Heart right ventricle (tissue), 16 donors: ENCODE data around the gene C6orf120. TPM values are rescaled to one million over a fixed set of nuclear protein-coding genes. Genes with fewer than 3 reads are reported as not detected.

Experiments
- ATAC-seq, 8 donors: fragments of 200-7000 bp; cut with Tn5 transposase; one replicate each; pipeline ENCODE4 v1.9.1; 2020; ENCODE audit warnings: mild to moderate bottlenecking in 8 of 8, moderate library complexity in 8 of 8, moderate number of reproducible peaks in 1 of 8
- DNase-seq, 2 donors: peaks; one replicate each; pipeline ENCODE4 v3.0.0-alpha.2; 2020
- H3K27ac ChIP-seq, 10 donors: fragments of 200-600 bp; sonication (generic) in 2 of 10; one replicate each; pipeline versions ENCODE4 v1.5.0 to v1.8.0; 2020 to 2022; ENCODE audit warnings: mild to moderate bottlenecking in 3 of 10
- H3K27me3 ChIP-seq, 7 donors: fragments of 200-600 bp; one replicate each; pipeline ENCODE4 v1.8.0; 2021 to 2022; ENCODE audit warnings: mild to moderate bottlenecking in 2 of 7
- H3K36me3 ChIP-seq, 9 donors: fragments of 200-600 bp; sonication (generic) in 1 of 9; one replicate each; pipeline versions ENCODE4 v1.5.0 to v1.8.0; 2020 to 2022; ENCODE audit warnings: mild to moderate bottlenecking in 2 of 9
- H3K4me1 ChIP-seq, 9 donors: fragments of 200-600 bp; sonication (generic) in 1 of 9; one replicate each; pipeline versions ENCODE4 v1.5.0 to v1.8.0; 2020 to 2022; ENCODE audit warnings: mild to moderate bottlenecking in 4 of 9
- H3K4me3 ChIP-seq, 10 donors: fragments of 200-600 bp; sonication (generic) in 2 of 10; one replicate each; pipeline versions ENCODE4 v1.5.0 to v1.8.0; 2020 to 2022; ENCODE audit warnings: mild to moderate bottlenecking in 7 of 10, moderate library complexity in 2 of 10
- H3K9me3 ChIP-seq, 11 donors: fragments of 200-600 bp in 10 of 11; sonication (generic) in 2 of 11; one replicate each; pipeline versions ENCODE4 v1.5.0 to v1.8.0; 2013 to 2022; ENCODE audit warnings: mild to moderate bottlenecking in 2 of 11, control low read depth in 1 of 11, moderate library complexity in 1 of 11
- WGBS, 2 donors: extraction: QIAGEN DNeasy Blood & Tissue Kit; methylation state at CpG; one replicate each; pipeline ENCODE4 v1.1.7; 2013; ENCODE audit warnings: inconsistent platforms in 1 of 2; 5-methylcytosine and 5-hydroxymethylcytosine counted together
- intact Hi-C, 10 donors: fragments of 100-400 bp; cut with DNase I; formaldehyde crosslinking; loops; one replicate each; pipeline versions ENCODE4 v1.11.1 to v1.14.2; 2022
- polyA plus RNA-seq, 2 donors: library from polyadenylated mRNA; stranded (reverse); fragments of 200-250 nt; gene quantifications; one replicate each; pipeline ENCODE4 v1.2.3, GENCODE V29; 2013
- total RNA-seq, 10 donors: library from RNA; stranded (reverse); fragmentation: NEBNext Ultra II Directional in 3 of 10; extraction: Animal tissue kit (Norgen Biotek cat#: 25700) in 3 of 10; gene quantifications; one replicate each; pipeline versions ENCODE4 v1.2.1 to v1.2.4, GENCODE V29; 2021 to 2023
- TF ChIP-seq, protein P1 (sequence below), 9 donors: fragments of 200-600 bp; sonication (generic) in 2 of 9; IDR thresholded peaks; one replicate each; pipeline versions ENCODE4 v1.5.0 to v1.8.0; 2021 to 2022; ENCODE audit warnings: antibody characterized with exemption in 9 of 9, mild to moderate bottlenecking in 5 of 9, moderate library complexity in 1 of 9
- donor health status: Arrhythmogenic right ventricular cardiomyopathy.
- donor health status: ischemic (EF 13 %, LVEDD 7.1; RV severe dilation, severe dysfunction).
- donor health status: healthy with polysubstance abuse.
- donor health status: DM: no; HTN: yes; CAD: no.
- donor health status: DM: no; HTN: no; CAD: no.
- donor health status: ischemic (EF 25% LVEDD 6.9; RV normal size, moderate dysfunction).
- donor health status: ischemic (EF 25% LVEDD 5.7; RV mildly dilated, moderate dysfunction).
- donor health status: healthy.
- donor health status: DM: yes; HTN: yes; CAD: no.
- donor health status: Ischemic cardiomyopathy.
- donor health status: ischemic (EF 35%, LVEDD 5.7; RV mildly dilated, moderate dysfunction).
- donor health status: nonischemic (EF 11% LVEDD 7.7; RV severe dilation, severe dysfunction).
- donor health status: DM: yes; HTN: yes; CAD: no.
- donor health status: PGD.
- donor health status: ischemic (EF 29% LVEDD 5.4; RV normal size, mild dysfunction).
- donor health status: nonischemic (EF 23%, LVEDD 6.1; RV moderate dilation, normal function).

C6orf120 gene
- total and polyA plus RNA-seq, 12 donors = 2.4 to 18.9 (median 13.6) TPM

DNA sequence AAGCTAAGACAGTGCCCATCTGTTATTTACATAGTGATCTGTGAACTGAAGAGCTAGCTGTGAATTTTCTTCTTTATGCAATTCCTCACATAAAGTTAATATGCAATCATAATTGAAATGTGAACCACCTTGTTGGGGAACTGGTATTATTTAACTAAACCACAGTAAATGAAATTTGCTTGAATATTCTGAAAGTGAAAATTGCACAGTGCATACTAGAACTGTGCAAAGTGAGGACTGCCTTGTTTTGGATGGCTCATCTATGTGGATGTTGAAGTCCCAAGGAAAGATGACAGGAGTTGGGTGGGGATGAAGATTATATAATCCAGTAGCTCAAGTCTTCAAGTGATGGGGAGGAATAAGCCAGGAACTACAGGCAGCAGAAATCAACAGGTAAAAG is 28.0 kb downstream of the C6orf120 start:
- ATAC-seq (no peak), DNase-seq (no peak)
- Histone ChIP-seq H3K36me3 (no peaks in the 10 kb centered on the region), H3K27me3 (no peaks in the 10 kb centered on the region), H3K4me1 (peaks cover 0 to 8% (median 3%) of the 10 kb centered on the region in 9 donors), H3K27ac (no peak overlapping the region), H3K9me3 (no peaks in the 10 kb centered on the region), H3K4me3 (no peak overlapping the region)
- intact Hi-C loops = no loop called here
- TF ChIP-seq, protein P1, sequence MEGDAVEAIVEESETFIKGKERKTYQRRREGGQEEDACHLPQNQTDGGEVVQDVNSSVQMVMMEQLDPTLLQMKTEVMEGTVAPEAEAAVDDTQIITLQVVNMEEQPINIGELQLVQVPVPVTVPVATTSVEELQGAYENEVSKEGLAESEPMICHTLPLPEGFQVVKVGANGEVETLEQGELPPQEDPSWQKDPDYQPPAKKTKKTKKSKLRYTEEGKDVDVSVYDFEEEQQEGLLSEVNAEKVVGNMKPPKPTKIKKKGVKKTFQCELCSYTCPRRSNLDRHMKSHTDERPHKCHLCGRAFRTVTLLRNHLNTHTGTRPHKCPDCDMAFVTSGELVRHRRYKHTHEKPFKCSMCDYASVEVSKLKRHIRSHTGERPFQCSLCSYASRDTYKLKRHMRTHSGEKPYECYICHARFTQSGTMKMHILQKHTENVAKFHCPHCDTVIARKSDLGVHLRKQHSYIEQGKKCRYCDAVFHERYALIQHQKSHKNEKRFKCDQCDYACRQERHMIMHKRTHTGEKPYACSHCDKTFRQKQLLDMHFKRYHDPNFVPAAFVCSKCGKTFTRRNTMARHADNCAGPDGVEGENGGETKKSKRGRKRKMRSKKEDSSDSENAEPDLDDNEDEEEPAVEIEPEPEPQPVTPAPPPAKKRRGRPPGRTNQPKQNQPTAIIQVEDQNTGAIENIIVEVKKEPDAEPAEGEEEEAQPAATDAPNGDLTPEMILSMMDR (IDR thresholded peaks at IDR 0.05) = no peak

GRCh38 chr6:169738204-169738975 is 36.5 kb downstream of the C6orf120 start:
- H3K4me1 ChIP-seq = peaks cover 0 to 7% (median 0%) of the 10 kb centered on the region in 9 donors
- 59 to 62% methylated on average over 9 of the region's 9 CpGs for WGBS, 2 donors
- H3K9me3 ChIP-seq = no peaks in the 10 kb centered on the region
- ATAC-seq (peak in 3 of 8 donors; percentile 37 to 77 (median 49)), DNase-seq (no peak)
- peak overlapping the region in 1 of 10 donors; percentile 13 for H3K27ac ChIP-seq
- no peak overlapping the region for H3K4me3 ChIP-seq
- TF ChIP-seq, protein P1 (IDR thresholded peaks at IDR 0.05) = no peak
- no peaks in the 10 kb centered on the region for H3K36me3 ChIP-seq
- intact Hi-C loops = no loop called here
- H3K27me3 ChIP-seq = peaks cover 0 to 5% (median 0%) of the 10 kb centered on the region in 7 donors

GRCh38 chr6:169738976-169739529 is 37.1 kb downstream of the C6orf120 start:
- ATAC-seq = no peak

DNA sequence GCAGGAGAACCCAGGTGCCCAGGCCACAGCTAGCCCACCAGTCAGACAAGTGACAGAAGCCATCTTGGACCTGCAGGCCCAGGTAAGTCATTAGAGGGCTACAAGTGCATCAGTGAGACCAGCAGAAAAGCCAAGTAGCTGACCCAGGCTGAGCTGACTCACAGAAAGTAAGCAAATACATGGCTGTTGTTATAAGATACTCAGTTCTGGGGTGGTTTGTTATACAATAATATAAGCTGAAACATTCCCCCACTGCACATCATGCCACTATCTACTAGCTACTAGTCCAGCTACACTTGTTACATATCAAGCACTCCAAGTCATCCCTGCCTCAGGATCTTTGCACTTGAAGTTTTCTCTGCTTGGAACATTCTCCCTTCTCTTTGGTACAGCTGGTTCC is 39.4 kb downstream of the C6orf120 start:
- Histone ChIP-seq H3K27ac (no peak overlapping the region), H3K4me3 (no peak overlapping the region), H3K27me3 (no peaks in the 10 kb centered on the region), H3K36me3 (no peaks in the 10 kb centered on the region), H3K4me1 (peaks cover 0 to 7% (median 0%) of the 10 kb centered on the region in 9 donors), H3K9me3 (peaks cover 0 to 13% (median 0%) of the 10 kb centered on the region in 11 donors)
- TF ChIP-seq, protein P1 (IDR thresholded peaks at IDR 0.05) = no peak
- ATAC-seq (no peak), DNase-seq (no peak)
- intact Hi-C loops = no loop called here

More at GRCh38 chr6:169738976-169739529, 37.1 kb downstream of the C6orf120 start:
- Histone ChIP-seq H3K4me3 (no peak overlapping the region), H3K9me3 (no peaks in the 10 kb centered on the region), H3K36me3 (no peaks in the 10 kb centered on the region), H3K4me1 (peaks cover 0 to 7% (median 0%) of the 10 kb centered on the region in 9 donors), H3K27me3 (peaks cover 0 to 5% (median 0%) of the 10 kb centered on the region in 7 donors), H3K27ac (no peak overlapping the region)
- no peak for DNase-seq
- WGBS, 2 donors = 83 to 85% methylated on average over 2 of the region's 2 CpGs
- intact Hi-C loops = no loop called here
- TF ChIP-seq, protein P1 (IDR thresholded peaks at IDR 0.05) = no peak
